ENCODE data around the gene PUS3. TPM values are rescaled to one million over a fixed set of nuclear protein-coding genes. Genes with fewer than 3 reads are reported as not detected.

Gene PUS3
- total and polyA plus RNA-seq, 2 experiments from 2014 or later, result 7.3 to 14.1 TPM

DNA sequence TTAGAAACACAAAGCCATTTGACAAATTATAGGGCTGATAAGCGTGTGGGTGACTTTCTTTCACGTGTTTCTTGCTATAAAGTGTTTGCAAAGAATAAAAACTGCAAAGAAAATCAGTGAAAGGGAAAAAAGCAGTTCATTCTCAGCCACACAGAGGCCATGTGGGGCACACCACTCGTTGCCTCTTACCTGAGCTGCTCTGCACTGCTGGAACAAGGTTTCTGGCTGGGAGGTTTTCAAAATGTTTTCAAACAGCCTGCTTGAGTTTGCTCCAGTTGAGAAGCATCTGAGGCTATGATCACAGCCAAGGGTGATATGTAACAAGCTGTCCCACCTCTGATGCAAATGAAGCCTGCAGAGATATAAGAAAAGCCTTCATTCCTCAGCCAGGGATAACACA lies 28.1 kb upstream of the PUS3 start:
- H2AFZ ChIP-seq, result no peak overlapping the region
- no peaks in the 10 kb centered on the region for H3K79me2 ChIP-seq
- no peak overlapping the region for H3K4me3 ChIP-seq
- no peaks in the 10 kb centered on the region for H4K20me1 ChIP-seq (ENCODE audit: insufficient read depth, poor library complexity, severe bottlenecking)
- no peak overlapping the region for H3K4me2 ChIP-seq
- DNase-seq (ENCODE audit: low spot score), result no peak
- H3K9me3 ChIP-seq (ENCODE audit: low read depth), result no peaks in the 10 kb centered on the region
- no peaks in the 10 kb centered on the region for H3K9me2 ChIP-seq (replicated peaks; ENCODE audit: insufficient read depth)
- TF ChIP-seq EZH2phosphoT487 (IDR thresholded peaks at IDR 0.05; ENCODE audit: low read depth, severe bottlenecking, unreplicated experiment) (no peak), EZH2 (IDR thresholded peaks at IDR 0.05; ENCODE audit: borderline replicate concordance) (no peak)
- TF ChIP-seq, protein P1, sequence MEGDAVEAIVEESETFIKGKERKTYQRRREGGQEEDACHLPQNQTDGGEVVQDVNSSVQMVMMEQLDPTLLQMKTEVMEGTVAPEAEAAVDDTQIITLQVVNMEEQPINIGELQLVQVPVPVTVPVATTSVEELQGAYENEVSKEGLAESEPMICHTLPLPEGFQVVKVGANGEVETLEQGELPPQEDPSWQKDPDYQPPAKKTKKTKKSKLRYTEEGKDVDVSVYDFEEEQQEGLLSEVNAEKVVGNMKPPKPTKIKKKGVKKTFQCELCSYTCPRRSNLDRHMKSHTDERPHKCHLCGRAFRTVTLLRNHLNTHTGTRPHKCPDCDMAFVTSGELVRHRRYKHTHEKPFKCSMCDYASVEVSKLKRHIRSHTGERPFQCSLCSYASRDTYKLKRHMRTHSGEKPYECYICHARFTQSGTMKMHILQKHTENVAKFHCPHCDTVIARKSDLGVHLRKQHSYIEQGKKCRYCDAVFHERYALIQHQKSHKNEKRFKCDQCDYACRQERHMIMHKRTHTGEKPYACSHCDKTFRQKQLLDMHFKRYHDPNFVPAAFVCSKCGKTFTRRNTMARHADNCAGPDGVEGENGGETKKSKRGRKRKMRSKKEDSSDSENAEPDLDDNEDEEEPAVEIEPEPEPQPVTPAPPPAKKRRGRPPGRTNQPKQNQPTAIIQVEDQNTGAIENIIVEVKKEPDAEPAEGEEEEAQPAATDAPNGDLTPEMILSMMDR (IDR thresholded peaks at IDR 0.05; ENCODE audit: poor library complexity), result no peak
- 73% methylated on average over 3 of the region's 3 CpGs for WGBS (ENCODE audit: low lambda C conversion rate, missing lambda C conversion rate)
- H3K36me3 ChIP-seq (replicated peaks; ENCODE audit: insufficient read depth, low read depth), result no peaks in the 10 kb centered on the region
- peaks cover 6% of the 10 kb centered on the region for H3K4me1 ChIP-seq (ENCODE audit: insufficient read depth)
- H3K27me3 ChIP-seq, result no peaks in the 10 kb centered on the region
- H3K27ac ChIP-seq, result no peak overlapping the region

GRCh38 chr11:125930076-125930450 lies 27.1 kb upstream of the PUS3 start:
- Histone ChIP-seq H3K27me3 (no peaks in the 10 kb centered on the region), H3K9me2 (replicated peaks; ENCODE audit: insufficient read depth) (no peaks in the 10 kb centered on the region), H3K36me3 (replicated peaks; ENCODE audit: insufficient read depth, low read depth) (no peaks in the 10 kb centered on the region), H4K20me1 (ENCODE audit: insufficient read depth, poor library complexity, severe bottlenecking) (no peaks in the 10 kb centered on the region), H3K4me3 (no peak overlapping the region), H3K27ac (no peak overlapping the region), H3K79me2 (no peaks in the 10 kb centered on the region), H3K4me2 (no peak overlapping the region), H2AFZ (no peak overlapping the region), H3K9me3 (ENCODE audit: low read depth) (no peaks in the 10 kb centered on the region), H3K4me1 (ENCODE audit: insufficient read depth) (peaks cover 14% of the 10 kb centered on the region)
- no peak for TF ChIP-seq EZH2 (IDR thresholded peaks at IDR 0.05; ENCODE audit: borderline replicate concordance)
- DNase-seq (ENCODE audit: low spot score), result no peak
- 89% methylated on average over 11 of the region's 11 CpGs for WGBS (ENCODE audit: low lambda C conversion rate, missing lambda C conversion rate)

- TF ChIP-seq EZH2 (IDR thresholded peaks at IDR 0.05; ENCODE audit: borderline replicate concordance) (no peak), EZH2phosphoT487 (IDR thresholded peaks at IDR 0.05; ENCODE audit: low read depth, severe bottlenecking, unreplicated experiment) (no peak)
- TF ChIP-seq, protein P1 (IDR thresholded peaks at IDR 0.05; ENCODE audit: poor library complexity), result no peak
- Histone ChIP-seq H3K36me3 (replicated peaks; ENCODE audit: insufficient read depth, low read depth) (no peaks in the 10 kb centered on the region), H2AFZ (no peak overlapping the region), H3K9me3 (ENCODE audit: low read depth) (no peaks in the 10 kb centered on the region), H3K4me3 (no peak overlapping the region), H3K79me2 (no peaks in the 10 kb centered on the region), H3K27me3 (no peaks in the 10 kb centered on the region), H4K20me1 (ENCODE audit: insufficient read depth, poor library complexity, severe bottlenecking) (no peaks in the 10 kb centered on the region), H3K4me1 (ENCODE audit: insufficient read depth) (peaks cover 19% of the 10 kb centered on the region), H3K4me2 (no peak overlapping the region), H3K27ac (no peak overlapping the region), H3K9me2 (replicated peaks; ENCODE audit: insufficient read depth) (no peaks in the 10 kb centered on the region)
- WGBS (ENCODE audit: low lambda C conversion rate, missing lambda C conversion rate), result 91% methylated on average over 9 of the region's 9 CpGs
- DNase-seq (ENCODE audit: low spot score), result no peak
Measured at GRCh38 chr11:125929445-125930075, 26.6 kb upstream of the PUS3 start.

DNA sequence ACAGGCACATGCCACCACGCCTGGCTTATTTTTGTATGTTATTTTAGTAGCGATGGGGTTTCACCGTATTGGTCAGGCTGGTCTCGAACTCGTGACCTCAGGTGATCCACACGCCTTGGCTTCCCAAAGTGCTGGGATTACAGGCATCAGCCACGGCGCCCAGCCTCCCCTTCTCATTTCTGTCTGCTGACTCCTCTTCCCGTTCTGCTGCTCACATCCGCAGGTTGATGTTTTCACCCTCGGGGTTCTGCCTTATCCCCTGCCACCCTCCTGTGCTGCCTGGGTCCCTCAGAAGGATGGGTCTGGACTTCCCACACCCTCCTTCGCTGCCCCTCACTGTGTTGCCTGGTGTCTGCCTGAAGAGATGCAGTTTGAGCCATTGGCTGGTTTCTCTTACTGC lies 23.7 kb upstream of the PUS3 start:
- Histone ChIP-seq H3K27ac (no peak overlapping the region), H3K4me2 (no peak overlapping the region), H3K79me2 (no peaks in the 10 kb centered on the region), H3K27me3 (no peaks in the 10 kb centered on the region), H3K4me3 (no peak overlapping the region), H4K20me1 (ENCODE audit: insufficient read depth, poor library complexity, severe bottlenecking) (no peaks in the 10 kb centered on the region), H3K9me3 (ENCODE audit: low read depth) (no peaks in the 10 kb centered on the region), H2AFZ (no peak overlapping the region), H3K4me1 (ENCODE audit: insufficient read depth) (peaks cover 20% of the 10 kb centered on the region), H3K9me2 (replicated peaks; ENCODE audit: insufficient read depth) (no peaks in the 10 kb centered on the region), H3K36me3 (replicated peaks; ENCODE audit: insufficient read depth, low read depth) (no peaks in the 10 kb centered on the region)
- no peak for DNase-seq (ENCODE audit: low spot score)
- TF ChIP-seq EZH2 (IDR thresholded peaks at IDR 0.05; ENCODE audit: borderline replicate concordance) (no peak), EZH2phosphoT487 (IDR thresholded peaks at IDR 0.05; ENCODE audit: low read depth, severe bottlenecking, unreplicated experiment) (no peak)
- TF ChIP-seq, protein P1 (IDR thresholded peaks at IDR 0.05; ENCODE audit: poor library complexity), result no peak
- 93% methylated on average over 12 of the region's 12 CpGs for WGBS (ENCODE audit: low lambda C conversion rate, missing lambda C conversion rate)

Data from hepatocyte (in vitro differentiated cells).